Activated CD8-positive, alpha-beta memory T cell treated with anti-CD3 and anti-CD28 coated beads, Interleukin-2, amount 50 U/mL, for 4 hours (primary cell): ENCODE results near the gene CYP17A1.
"Not testable (repeated sequence)": the region's sequence is repeated elsewhere in the genome, so short reads cannot be mapped to it uniquely, and the experiment has no call there.

Experiments
- DNase-seq: peaks from one replicate; pipeline ENCODE4 v3.0.0-alpha.2; 2020

CYP17A1 gene

GRCh38 chr10:102835007-102835482 is 2.2 kb downstream of the CYP17A1 start:
- peak; percentile 77 for DNase-seq

DNA sequence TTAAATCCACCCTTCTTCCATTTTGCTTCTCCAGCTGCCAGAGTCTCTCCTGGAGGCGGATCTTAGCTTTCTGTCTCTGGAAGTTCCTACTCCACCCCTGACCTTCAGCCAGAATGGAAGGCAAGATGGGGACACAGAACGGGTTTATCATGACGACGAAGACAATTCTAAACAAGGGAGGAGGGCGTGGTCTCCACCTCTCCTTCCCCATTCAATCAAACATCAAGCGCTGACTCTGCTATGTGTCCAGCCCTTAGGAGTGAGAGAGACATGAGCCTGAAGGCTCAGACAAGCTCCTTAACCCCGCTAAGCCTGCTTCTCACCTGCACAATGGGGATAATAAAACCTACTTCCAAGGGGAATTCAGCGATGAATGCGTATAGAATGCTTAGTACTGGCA is 3.1 kb downstream of the CYP17A1 start:
- DNase-seq, result no peak

- no peak for DNase-seq
These were observed 4.2 kb downstream of the CYP17A1 start for GRCh38 chr10:102832987-102833386.

DNA sequence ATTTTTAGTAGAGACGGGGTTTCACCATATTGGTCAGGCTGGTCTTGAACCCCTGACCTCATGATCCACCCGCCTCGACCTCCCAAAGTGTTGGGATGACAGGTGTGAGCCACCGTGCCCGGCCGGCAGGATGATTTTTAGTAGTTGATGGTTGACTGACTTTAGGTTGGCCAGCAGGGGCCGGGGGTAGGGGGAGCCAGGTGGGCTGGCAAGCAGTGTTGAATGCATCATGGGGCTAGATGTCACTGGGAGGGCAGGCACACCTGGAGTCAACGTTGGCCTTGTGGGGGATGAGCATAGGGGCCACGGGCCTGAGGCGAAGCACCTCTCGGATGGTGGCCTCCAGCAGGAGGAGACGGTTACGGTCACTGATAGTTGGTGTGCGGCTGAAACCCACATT is 5.0 kb downstream of the CYP17A1 start:
- DNase-seq, result no peak

- no peak for DNase-seq
These were observed 5.7 kb downstream of the CYP17A1 start for GRCh38 chr10:102831322-102832071.

- no peak for DNase-seq
These were observed 9.6 kb downstream of the CYP17A1 start for GRCh38 chr10:102827597-102827975.

GRCh38 chr10:102826148-102826796 is 10.9 kb downstream of the CYP17A1 start:
- DNase-seq, result no peak

- no peak for DNase-seq
These were observed 12.5 kb downstream of the CYP17A1 start for GRCh38 chr10:102824664-102825063.

GRCh38 chr10:102822222-102822621 is 15.0 kb downstream of the CYP17A1 start:
- no peak for DNase-seq

- not testable (repeated sequence) for DNase-seq
These were observed 17.2 kb downstream of the CYP17A1 start for GRCh38 chr10:102820008-102820407.

DNA sequence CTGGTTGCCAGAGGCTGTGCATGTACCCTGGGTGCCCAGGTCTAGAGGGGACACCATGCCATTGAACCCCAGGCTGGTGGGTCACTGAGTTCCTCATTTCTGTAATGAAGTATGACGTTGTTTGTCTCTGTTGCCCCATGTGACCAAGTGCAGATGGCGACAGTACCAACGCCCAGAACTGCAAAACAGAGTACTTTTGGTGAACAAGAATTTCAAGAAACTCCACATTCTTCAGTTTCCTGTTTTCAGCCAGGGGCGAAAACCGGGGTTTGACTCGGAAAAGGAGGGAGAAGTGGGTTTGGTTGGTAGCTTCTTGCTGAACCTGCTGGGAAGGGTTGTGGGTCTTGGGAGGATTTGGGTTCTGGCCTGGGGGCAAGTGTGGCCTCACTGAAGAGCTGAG is 18.2 kb downstream of the CYP17A1 start:
- DNase-seq, result no peak

DNA sequence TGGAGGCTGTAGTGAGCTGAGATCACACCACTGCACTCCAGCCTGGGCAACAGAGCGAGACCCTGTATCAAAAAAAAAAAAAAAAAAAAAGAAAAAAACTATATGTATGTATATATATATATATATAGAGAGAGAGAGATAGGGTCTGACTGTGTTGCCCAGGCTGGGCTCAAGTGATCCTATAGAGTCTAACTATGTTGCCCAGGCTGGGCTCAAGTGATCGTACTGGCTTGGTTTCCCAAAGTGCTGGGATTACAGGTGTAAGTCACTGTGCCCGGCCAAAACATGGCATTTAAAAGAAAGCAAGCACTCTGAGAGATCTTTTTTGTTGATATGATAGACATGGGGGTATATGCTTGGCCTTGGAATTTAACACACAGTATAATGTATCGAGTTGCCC is 20.0 kb downstream of the CYP17A1 start:
- no peak for DNase-seq

- DNase-seq, result no peak
These were observed 21.2 kb downstream of the CYP17A1 start for GRCh38 chr10:102815790-102816549.

DNA sequence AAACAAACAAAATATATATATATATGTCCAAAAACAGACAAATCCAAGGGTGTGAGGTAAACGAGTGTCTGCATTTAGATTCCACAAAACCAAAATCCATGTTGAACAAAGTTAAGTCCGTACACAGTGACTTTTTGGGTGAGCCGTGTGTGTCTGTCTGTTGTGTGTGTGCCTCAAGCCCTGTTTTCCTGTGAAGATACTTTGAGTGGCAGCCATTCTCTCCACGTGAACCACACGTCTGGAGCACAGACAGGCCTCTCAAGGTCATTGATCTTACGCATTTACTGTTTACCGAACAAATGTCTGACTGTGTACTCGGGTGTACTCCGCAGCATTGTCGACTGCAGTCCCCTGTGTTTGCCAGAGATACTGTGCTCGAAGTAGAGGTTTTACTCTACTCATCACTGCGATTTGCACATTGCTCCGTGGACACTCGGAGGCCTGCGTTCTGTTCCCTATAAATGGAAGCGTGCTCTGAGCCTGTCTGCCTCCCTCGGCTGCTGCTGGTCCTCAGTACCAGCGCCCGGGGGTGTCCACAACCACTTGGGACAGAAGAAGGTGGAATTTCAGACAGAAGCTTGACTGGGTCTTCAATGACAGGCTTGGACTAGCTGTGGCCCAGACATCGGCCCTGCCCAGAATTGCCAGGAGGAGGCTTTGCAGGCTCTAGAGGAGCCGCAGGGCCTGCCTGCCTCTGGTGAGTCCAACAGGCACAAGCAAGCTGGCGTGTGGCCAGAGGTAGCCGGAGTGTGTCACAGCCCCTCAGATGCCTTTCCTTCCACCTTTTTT is 22.1 kb downstream of the CYP17A1 start:
- no peak for DNase-seq

- DNase-seq, result no peak
These were observed 22.8 kb downstream of the CYP17A1 start for GRCh38 chr10:102814453-102814871.

- DNase-seq, result no peak
These were observed 23.3 kb downstream of the CYP17A1 start for GRCh38 chr10:102813734-102814452.

DNA sequence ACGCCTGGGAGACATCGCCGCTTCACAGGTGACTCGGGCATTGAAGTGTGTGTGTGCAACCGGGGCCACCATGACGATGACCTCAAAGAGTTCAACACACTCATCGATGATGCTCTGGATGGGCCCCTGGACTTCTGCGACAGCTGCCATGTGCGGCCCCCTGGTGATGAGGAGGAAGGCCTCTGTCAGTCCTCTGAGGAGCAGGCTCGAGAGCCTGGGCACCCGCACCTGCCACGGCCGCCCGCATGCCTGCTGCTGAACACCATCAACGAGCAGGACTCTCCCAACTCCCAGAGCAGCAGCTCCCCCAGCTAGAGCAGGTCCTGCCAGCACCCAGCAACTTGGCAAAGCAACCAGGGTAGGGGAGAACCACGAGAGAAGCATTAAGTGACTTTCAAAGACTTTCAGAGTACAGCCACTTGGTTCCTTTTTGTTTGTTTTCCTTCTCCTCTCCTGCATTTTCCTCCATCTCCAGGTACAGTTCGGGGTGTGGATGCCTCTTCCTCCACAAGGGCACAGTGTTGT is 24.1 kb downstream of the CYP17A1 start:
- no peak for DNase-seq

DNA sequence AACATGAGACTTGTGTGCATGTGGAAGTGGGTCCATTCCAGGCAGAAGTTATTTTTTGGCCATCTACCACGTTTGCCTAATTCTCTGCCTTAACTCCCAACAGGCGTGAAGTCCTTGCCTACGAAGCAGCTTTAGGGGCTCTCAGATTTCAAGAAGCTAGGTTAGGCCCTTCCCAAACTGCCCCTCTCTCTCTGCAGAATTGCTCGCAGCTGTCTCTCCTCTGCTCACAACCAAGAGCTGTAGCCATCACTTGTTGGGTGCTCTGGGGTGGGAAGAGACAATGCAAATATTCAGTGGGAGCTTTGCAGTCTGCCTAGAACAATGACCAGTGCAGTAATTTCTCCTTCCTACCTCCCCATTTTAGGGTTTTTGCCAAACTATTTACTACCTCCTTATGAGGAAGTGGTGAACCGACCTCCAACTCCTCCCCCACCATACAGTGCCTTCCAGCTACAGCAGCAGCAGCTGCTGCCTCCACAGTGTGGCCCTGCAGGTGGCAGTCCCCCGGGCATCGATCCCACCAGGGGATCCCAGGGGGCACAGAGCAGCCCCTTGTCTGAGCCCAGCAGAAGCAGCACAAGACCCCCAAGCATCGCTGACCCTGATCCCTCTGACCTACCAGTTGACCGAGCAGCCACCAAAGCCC is 24.9 kb downstream of the CYP17A1 start:
- no peak for DNase-seq

DNA sequence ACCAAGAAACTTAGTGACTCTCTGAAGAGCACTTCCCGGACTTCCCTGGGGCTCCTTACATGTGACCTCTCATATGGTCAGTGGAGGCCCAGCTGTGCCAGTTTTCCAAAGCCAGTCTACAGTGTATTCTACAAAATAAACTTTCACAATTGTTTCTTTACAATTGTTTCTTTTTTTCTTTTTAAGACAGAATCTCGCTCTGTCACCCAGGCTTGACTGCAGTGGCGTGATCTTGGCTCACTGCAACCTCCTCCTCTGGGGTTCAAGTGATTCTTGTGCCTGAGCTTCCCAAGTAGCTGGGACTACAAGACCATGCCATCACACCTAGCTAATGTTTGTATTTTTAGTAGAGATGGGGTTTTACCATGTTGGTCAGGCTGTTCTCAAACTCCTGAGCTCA is 25.9 kb downstream of the CYP17A1 start:
- no peak for DNase-seq

DNA sequence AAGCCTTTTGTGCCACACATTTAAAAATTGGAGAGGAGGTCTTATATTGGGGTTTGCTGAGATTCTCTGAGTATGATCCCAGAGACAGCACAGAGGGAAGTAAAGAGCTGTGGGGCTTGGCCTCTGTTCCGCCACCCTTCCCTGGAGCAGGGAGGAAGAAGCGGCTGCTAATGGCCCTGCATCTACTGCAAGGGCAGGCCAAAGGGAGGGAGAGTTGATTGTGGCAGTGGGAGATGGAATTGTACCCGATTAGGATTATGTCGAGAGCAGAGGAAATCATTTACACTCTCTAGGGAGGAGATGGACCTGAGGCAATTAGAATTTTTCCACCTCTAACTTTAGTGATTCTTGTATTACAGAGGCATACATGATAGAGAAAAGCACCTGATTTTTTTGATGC is 28.8 kb downstream of the CYP17A1 start:
- no peak for DNase-seq

DNA sequence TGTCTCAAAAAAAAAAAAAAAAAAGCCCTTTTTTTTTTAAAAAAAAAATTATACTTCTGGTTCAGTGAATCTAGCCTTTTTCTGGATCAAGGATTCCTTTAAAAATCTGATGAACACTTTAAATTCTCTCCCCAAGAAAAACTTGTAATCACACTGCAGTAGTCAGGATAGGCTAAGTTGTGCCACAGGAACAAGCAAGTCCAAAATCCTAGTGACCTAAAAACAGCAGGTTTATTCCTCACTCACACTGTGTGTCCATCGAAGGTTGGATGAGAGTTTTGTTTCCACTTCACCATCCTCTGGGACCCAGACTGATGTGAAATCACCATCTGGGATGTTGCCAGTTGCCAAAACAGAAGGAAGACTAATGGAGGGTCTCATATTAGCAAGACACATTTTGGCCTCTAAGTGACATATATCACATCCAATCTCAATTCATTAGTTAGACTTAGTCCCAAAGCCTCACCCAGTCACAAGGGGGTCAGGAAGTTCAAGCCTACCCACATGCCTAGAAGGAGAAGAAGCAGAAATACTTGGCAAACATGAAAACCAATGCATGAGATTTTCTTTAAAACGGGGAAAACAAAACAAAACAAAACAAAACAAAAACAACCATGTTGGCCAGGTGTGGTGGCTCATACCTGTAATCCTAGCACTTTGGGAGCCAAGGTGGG is 32.7 kb downstream of the CYP17A1 start:
- no peak for DNase-seq
